HG02852 (cell line): ENCODE results near the gene TMEM125.

Source experiments
- ATAC-seq: cut with Tn5 transposase; IDR thresholded peaks from one replicate; pipeline ENCODE4 v1.9.1; 2021; ENCODE audit warnings: mild to moderate bottlenecking, moderate library complexity; ENCODE audit not compliant: unreplicated experiment

The TMEM125 gene

DNA sequence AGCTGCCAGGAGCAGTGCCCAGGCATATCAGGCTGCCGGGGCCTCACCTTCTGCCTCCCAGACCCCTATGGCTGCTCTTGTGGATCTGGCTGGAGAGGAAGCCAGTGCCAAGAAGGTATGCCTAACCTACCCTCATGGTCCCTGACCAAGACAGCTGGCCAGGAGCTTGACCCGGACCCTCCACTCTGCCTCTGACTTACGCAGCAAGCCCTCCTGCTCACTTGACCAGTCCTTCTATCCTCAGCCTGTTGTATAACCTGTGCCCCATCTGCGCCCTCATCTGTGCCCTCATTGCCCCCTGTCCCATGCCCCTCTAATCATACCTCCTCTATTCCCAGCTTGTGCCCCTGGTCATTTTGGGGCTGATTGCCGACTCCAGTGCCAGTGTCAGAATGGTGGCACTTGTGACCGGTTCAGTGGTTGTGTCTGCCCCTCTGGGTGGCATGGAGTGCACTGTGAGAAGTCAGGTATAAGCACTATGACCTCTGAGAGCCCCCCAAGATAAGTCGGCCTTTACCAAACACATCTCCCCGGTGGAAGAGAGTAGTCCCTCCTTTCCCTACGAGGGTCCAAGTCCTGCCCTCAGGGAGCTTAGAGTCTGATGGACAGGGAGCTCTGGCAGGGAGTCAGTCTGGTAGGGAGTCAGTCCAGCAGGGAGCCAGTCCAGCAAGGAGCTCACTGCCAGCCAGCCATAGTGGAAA, 37.8 kb downstream of the TMEM125 start:
- ATAC-seq: no peak

DNA sequence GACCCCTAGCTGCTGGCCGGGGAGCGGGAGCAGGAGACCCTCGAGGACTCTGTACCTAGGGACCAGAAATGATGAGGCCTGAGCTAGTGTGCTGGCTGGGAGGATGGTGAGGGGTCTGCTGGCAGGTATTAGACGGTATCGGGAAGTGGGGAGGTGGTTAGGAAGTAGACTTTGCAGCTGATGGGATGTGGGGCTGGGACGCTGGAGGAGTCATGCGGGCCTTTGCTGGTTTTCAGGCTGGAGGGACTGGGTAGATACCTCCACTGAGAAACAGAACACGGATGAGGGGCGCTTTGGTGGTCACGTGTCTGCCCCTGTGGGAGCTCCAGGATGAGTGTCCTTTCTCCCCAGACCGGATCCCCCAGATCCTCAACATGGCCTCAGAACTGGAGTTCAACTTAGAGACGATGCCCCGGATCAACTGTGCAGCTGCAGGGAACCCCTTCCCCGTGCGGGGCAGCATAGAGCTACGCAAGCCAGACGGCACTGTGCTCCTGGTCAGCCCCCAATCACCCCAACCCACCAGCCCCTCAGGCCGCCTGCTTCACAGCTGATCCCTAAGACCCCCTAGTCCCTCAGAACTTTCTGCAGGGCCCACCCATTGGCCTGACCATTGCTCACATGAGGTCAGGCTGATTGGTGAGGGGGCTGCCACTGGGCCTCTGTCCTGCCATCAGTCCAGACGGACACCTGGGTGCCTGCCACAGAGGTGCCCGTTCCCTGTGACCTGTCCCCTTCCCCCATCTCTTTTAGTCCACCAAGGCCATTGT, 39.0 kb downstream of the TMEM125 start:
- no peak for ATAC-seq

DNA sequence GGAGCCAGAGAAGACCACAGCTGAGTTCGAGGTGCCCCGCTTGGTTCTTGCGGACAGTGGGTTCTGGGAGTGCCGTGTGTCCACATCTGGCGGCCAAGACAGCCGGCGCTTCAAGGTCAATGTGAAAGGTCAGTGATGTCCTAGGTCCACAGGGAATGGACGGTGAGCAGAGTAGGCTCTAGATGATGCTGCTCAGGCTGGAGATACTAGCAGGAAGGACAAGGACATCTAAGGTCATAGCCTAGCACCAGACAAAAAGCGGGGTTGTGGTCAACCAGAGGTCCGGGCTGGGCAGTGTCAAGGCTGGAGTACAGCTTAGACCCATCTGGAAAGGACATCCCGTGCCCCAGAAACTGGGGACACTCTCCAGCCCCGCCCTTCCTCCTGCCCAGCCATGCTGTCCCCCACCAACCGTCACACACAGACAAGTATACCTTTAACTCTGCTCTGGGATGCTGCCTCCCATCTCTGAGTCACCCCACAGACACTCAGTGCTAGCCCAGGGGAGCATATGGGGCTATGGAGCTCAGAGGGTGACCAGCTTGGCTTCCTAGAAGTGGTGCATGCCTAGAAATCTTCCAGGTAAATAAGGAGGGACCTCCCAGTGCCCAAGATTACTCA, 39.7 kb downstream of the TMEM125 start:
- no peak for ATAC-seq

DNA sequence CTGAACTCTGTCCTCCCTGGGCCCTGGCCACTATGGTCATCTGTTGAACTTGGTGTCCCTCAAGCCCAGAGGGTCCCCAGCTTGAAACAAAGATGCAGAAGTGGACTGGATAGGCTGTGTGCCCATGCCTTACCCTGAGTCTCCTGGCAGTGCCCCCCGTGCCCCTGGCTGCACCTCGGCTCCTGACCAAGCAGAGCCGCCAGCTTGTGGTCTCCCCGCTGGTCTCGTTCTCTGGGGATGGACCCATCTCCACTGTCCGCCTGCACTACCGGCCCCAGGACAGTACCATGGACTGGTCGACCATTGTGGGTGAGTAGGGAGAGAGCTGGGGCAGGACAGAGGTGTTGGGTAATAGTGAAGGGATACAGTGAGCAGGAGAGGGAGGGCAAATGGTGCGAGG, 41.7 kb downstream of the TMEM125 start:
- no peak for ATAC-seq

DNA sequence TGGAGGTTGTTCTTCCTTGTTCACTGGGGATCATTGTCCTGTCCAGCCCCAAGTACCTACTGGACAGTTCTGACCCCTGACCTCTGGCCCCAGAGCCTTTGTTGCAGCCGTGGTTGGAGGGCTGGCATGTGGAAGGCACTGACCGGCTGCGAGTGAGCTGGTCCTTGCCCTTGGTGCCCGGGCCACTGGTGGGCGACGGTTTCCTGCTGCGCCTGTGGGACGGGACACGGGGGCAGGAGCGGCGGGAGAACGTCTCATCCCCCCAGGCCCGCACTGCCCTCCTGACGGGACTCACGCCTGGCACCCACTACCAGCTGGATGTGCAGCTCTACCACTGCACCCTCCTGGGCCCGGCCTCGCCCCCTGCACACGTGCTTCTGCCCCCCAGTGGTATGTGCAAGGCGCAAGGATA, 42.4 kb downstream of the TMEM125 start:
- no peak for ATAC-seq

DNA sequence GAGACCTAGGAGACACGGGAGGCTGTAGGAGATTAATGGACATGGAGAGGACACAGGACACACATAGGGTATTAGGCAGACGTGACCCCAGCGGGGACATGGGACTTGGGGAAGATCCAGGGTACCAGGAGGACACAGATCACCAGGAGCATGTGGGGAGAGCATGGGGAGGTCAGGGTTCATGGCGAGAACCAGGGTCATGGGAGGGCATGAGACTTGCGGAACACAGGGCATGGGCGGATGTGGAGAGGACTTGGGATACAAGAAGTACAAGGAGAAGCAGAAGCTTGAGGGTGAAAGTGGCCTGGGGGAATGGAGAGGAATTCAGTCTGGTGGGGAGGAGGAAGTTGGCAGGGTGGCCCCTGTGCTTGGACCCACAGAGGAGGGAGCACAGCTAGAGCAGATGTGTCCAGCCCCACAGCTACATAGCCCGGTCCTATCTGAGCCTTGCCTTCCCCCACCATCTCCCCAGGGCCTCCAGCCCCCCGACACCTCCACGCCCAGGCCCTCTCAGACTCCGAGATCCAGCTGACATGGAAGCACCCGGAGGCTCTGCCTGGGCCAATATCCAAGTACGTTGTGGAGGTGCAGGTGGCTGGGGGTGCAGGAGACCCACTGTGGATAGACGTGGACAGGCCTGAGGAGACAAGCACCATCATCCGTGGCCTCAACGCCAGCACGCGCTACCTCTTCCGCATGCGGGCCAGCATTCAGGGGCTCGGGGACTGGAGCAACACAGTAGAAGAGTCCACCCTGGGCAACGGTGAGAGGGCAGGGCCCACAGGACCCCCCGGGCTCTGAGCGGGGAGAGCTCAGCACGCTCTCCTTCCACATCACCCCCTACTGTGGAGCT, 43.1 kb downstream of the TMEM125 start:
- ATAC-seq: no peak

DNA sequence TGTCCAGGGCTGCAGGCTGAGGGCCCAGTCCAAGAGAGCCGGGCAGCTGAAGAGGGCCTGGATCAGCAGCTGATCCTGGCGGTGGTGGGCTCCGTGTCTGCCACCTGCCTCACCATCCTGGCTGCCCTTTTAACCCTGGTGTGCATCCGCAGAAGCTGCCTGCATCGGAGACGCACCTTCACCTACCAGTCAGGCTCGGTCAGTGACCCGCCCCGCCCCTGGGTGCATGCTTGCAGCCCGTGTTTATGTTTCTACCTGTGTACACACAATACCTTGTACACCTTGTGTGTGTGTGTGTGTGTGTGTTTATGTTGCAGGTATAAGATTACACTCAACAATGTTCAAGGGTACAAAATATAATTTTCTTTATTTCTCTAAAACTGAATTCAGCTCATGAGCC, 44.0 kb downstream of the TMEM125 start:
- no peak for ATAC-seq

DNA sequence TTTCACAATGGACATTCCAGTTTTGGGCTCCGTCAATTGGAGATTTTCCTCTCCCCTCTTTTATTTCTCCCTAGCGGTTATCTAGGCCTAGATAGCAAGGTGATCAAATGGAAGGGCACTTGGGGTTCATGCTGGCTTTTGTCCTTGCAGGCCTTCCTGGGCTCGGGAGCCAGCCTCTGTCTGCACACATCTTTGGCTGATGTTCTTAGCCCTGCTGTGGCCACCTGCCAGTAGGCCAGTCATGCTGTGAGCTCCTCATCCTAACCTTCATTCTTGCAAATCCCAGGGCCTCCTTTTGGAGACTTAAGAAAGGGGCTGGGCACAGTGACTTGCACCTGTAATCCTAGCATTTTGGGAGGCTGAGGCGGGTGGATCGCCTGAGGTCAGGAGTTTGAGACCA, 44.5 kb downstream of the TMEM125 start:
- no peak for ATAC-seq

DNA sequence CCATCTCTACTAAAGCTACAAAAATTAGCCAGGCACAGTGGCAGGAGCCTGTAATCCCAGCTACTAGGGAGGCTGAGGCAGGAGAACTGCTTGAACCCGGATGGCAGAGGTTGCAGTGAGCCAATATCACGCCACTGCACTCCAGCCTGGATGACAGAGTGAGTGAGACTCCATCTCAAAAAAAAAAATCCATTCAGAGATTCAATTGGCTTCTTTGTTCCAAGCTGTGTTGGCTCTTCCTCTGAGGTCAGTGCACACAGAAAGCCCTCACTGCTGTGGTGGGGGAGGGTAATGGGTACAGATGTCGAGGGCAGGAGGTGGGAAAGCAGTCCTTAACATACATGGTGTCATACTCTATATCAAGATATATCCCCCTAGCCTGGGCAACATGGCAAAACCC, 45.7 kb downstream of the TMEM125 start:
- no peak for ATAC-seq

DNA sequence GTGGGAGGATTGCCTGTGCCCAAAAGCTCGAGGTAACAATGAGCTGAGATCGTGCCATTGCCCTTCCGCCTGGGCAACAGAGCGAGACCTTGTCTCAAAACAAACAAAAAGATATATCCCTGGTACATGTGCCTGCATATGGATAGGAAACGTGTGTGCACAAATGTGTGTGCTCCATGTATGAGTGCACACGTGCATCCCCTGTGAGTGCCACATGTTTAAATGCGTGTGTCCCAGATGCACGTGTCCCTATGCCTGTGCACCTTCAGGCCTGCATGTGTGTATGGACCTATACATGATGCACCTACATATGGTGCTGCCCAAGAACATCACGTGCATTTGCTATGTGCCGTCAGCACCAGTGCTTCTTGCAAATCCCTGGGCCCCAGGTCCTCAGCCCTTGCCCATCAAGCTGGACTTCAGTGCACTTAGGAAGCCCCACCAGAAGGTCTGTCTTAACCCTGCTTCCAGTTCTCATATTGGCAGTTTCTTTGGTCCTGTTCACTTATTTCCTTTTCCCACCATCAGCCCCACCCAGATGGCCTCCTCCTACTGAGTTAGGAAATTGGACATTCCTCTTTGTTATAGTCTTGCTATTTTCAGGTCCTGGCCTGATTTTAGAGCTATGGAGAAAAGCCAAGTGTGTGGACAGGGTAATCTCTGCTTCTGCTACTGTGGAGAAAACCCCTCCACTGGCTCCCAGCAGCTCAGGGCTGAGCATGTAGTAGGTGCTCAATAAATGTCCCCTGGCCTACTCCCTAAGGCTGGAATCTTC, 46.4 kb downstream of the TMEM125 start:
- ATAC-seq: no peak

DNA sequence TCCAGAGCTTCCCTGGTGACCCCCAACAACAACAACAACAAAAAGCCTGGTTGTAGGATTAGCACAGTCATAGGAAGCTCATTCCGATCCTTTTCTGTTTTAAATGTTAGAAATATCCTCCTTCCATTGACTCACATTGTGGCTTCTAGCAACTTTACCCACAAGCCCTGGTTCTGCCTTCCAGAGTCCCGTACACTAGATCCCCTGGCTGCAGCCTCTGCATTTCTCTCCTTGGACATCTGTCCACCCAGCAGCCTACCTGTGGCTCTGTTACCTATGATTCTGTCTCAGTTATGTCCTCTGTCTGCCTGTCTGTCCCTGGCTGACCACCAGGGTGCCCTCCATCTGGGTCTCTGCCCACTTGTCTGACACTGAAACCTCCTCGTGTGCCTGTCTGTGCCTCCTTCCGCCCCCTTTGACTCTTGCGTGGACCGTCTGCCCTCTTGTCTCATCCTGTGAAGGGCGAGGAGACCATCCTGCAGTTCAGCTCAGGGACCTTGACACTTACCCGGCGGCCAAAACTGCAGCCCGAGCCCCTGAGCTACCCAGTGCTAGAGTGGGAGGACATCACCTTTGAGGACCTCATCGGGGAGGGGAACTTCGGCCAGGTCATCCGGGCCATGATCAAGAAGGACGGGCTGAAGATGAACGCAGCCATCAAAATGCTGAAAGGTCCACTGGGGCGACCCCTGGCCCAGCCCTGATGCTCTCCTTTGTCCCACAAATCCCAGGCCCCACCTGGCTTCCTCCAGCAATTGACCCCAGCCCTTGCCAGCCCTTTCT, 47.1 kb downstream of the TMEM125 start:
- no peak for ATAC-seq

DNA sequence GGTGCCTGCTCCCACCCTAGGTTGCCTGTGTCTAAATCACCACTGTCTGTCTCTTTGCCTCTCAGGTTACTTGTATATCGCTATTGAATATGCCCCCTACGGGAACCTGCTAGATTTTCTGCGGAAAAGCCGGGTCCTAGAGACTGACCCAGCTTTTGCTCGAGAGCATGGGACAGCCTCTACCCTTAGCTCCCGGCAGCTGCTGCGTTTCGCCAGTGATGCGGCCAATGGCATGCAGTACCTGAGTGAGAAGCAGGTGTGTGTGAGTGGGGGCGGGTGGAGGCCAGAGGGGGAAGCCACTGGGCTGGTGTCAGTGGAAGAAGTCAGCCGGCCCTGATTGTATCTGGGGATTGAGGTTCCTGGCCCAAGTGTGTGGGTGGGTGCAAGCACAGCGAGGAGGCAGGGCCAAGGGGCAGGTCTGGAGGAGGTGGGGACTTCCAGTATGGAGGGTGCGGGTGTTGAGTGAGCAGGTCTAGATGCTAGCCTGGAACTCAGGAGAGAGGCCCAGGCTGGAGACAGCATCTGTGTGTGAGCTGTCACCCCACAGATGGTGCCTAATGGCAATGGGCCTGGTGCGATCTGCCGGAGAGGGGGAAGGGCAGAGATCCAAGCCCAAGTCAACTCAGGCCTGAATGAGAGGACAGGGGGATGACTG, 48.2 kb downstream of the TMEM125 start:
- ATAC-seq: no peak

DNA sequence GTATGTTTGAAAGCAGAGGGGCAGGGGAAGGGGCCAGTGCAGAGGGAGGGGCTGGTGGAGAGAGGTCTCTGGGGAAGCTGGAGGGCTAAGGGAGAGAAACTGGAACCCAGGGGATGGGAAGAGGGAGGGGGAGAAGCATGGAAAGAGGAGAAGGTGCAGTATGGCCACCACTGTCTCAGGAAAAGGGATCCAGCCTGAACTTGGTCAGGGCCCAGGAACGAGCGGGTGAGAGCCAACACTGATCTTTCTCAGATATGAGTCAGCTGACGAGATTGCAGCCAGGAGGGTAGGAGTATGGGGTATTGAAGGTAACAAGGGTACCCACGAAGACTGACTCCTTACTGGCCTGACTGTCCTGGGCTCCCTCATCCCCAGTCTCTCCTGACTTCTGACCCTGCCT, 49.0 kb downstream of the TMEM125 start:
- no peak for ATAC-seq

DNA sequence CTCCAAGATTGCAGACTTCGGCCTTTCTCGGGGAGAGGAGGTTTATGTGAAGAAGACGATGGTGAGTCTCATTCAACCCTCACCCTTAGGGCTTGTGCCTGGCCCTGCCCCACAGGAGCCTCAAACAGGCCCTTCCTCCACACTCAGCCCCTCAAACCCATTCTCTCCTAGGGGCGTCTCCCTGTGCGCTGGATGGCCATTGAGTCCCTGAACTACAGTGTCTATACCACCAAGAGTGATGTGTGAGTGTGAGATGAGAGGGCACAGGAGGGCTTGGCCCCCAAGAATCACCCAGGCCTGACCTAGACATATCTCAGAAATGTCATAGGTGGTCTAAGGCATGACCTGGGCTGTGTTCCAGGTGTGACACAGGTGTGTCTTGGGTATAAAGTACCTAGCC, 49.5 kb downstream of the TMEM125 start:
- no peak for ATAC-seq

DNA sequence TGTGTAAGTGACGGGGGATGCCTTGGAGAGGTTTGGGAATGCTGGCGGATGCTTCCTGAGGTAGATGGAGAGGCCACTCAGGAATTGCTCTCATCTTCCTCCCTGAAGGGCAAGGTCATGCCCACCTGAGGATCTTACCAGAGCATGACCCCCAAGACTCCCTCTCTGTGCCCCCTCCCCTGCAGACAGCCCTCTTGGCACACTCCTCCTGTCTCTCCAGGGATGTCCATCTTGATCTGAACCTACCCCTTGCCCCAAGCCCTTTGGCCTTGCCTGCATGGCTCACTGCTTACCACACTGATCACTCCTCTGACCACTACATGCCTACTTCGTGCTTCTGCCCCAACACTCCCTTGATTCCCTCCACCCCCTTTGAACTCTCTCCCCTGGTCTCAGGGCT, 50.0 kb downstream of the TMEM125 start:
- ATAC-seq: no peak

DNA sequence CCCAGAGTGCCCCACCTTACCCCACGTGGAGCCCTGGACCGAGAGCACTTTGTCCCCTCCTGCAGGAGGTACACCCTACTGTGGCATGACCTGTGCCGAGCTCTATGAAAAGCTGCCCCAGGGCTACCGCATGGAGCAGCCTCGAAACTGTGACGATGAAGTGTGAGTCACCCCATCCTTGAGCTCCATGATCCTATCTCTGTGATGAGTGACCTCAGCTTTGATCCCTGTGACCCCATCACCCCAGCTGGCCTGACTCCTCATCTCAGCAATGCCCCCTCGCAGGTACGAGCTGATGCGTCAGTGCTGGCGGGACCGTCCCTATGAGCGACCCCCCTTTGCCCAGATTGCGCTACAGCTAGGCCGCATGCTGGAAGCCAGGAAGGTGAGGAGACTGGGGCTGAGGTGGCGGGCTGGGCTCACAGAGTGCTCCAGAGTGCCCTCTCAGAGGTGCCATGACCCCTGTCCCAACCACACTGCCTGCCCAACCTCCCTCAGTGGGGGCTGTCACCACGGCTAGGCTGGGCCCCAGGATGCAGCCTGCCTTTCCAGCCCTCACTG, 51.6 kb downstream of the TMEM125 start:
- ATAC-seq: no peak

DNA sequence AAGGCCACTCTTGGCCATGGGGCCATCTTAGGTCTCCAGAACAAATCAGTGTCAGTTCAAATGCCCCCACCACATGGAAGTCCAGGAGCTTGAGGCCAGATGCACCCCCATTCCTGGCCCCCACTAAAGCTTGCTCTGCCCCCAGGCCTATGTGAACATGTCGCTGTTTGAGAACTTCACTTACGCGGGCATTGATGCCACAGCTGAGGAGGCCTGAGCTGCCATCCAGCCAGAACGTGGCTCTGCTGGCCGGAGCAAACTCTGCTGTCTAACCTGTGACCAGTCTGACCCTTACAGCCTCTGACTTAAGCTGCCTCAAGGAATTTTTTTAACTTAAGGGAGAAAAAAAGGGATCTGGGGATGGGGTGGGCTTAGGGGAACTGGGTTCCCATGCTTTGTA, 52.7 kb downstream of the TMEM125 start:
- no peak for ATAC-seq
